GM19023 (cell line): ENCODE data around the gene CANT1.
"Not testable (repeated sequence)": the region's sequence is repeated elsewhere in the genome, so short reads cannot be mapped to it uniquely, and the experiment has no call there.

Experiments
- ATAC-seq: cut with Tn5 transposase; IDR thresholded peaks from one replicate; pipeline ENCODE4 v1.9.1; 2021; ENCODE audit warnings: mild to moderate bottlenecking, moderate library complexity; ENCODE audit not compliant: unreplicated experiment

Gene CANT1

GRCh38 chr17:79043931-79044320, 34.4 kb upstream of the CANT1 start:
- ATAC-seq, result no peak

GRCh38 chr17:79043191-79043930, 33.8 kb upstream of the CANT1 start:
- no peak for ATAC-seq

GRCh38 chr17:79042421-79043190, 33.0 kb upstream of the CANT1 start:
- ATAC-seq, result no peak

- ATAC-seq, result no peak
Measured at GRCh38 chr17:79041723-79042420, 32.3 kb upstream of the CANT1 start.

GRCh38 chr17:79041041-79041570, 31.5 kb upstream of the CANT1 start:
- no peak for ATAC-seq

GRCh38 chr17:79039886-79040285, 30.3 kb upstream of the CANT1 start:
- ATAC-seq, result no peak

GRCh38 chr17:79039171-79039570, 29.6 kb upstream of the CANT1 start:
- no peak for ATAC-seq

GRCh38 chr17:79038545-79039135, 29.1 kb upstream of the CANT1 start:
- ATAC-seq, result no peak

GRCh38 chr17:79036596-79036995, 27.0 kb upstream of the CANT1 start:
- no peak for ATAC-seq

- ATAC-seq, result no peak
Measured at GRCh38 chr17:79036181-79036580, 26.6 kb upstream of the CANT1 start.

GRCh38 chr17:79035686-79036085, 26.1 kb upstream of the CANT1 start:
- no peak for ATAC-seq

GRCh38 chr17:79034931-79035485, 25.4 kb upstream of the CANT1 start:
- no peak for ATAC-seq

GRCh38 chr17:79033741-79034501, 24.4 kb upstream of the CANT1 start:
- ATAC-seq, result no peak

GRCh38 chr17:79033046-79033616, 23.6 kb upstream of the CANT1 start:
- ATAC-seq, result no peak

GRCh38 chr17:79031996-79032875, 22.7 kb upstream of the CANT1 start:
- no peak for ATAC-seq

- ATAC-seq, result not testable (repeated sequence)
Measured at GRCh38 chr17:79030636-79031035, 21.1 kb upstream of the CANT1 start.

- ATAC-seq, result no peak
Measured at GRCh38 chr17:79029327-79030009, 19.9 kb upstream of the CANT1 start.
